ENCODE data around the gene SHOX. TPM values are rescaled to one million over a fixed set of nuclear protein-coding genes. Genes with fewer than 3 reads are reported as not detected.

The SHOX gene
- polyA plus RNA-seq, 1 of the 3 experiments (the other 2 are of a cell fraction) = not detected

- no peak overlapping the region for H3K9ac ChIP-seq
- H3K27me3 ChIP-seq (ENCODE audit: insufficient read depth) = no peaks in the 10 kb centered on the region
- POLR2A ChIA-PET = no interaction called here
- H3K4me3 ChIP-seq (ENCODE audit: low read depth in 2 of 2, low read length in 1 of 2) = no peak overlapping the region
- H2AFZ ChIP-seq (ENCODE audit: low read depth) = no peak overlapping the region
- no peak for TF ChIP-seq NRF1 (IDR thresholded peaks at IDR 0.05; ENCODE audit: low read depth, low read length)
- TF ChIP-seq NFIC (IDR thresholded peaks at IDR 0.05; ENCODE audit: borderline replicate concordance) = no peak
- no peak for TF ChIP-seq TAF1 (IDR thresholded peaks at IDR 0.05; ENCODE audit: borderline replicate concordance, low read depth, low read length)
- TF ChIP-seq REST (IDR thresholded peaks at IDR 0.05; ENCODE audit: low read depth, low read length) = no peak
- TF ChIP-seq IRF3 (IDR thresholded peaks at IDR 0.05; ENCODE audit: low read depth, low read length) = no peak
- no peak for TF ChIP-seq SIN3A (IDR thresholded peaks at IDR 0.05; ENCODE audit: borderline replicate concordance, low read depth, low read length)
- TF ChIP-seq JUND (IDR thresholded peaks at IDR 0.05) = no peak
- no peak for TF ChIP-seq MEF2A (IDR thresholded peaks at IDR 0.05; ENCODE audit: borderline replicate concordance, low read depth)
- TF ChIP-seq MAX (IDR thresholded peaks at IDR 0.05; ENCODE audit: low read depth) = no peak
- no peak for TF ChIP-seq RFX5 (IDR thresholded peaks at IDR 0.05; ENCODE audit: low read length)
- TF ChIP-seq EZH2phosphoT487 (IDR thresholded peaks at IDR 0.05; ENCODE audit: borderline replicate concordance, low read depth) = no peak
- no peak for TF ChIP-seq TCF12 (IDR thresholded peaks at IDR 0.05)
- TF ChIP-seq RCOR1 (IDR thresholded peaks at IDR 0.05; ENCODE audit: low read length) = no peak
- no peak for TF ChIP-seq FOSL2 (IDR thresholded peaks at IDR 0.05; ENCODE audit: borderline replicate concordance, low read depth)
- TF ChIP-seq ZBTB33 (IDR thresholded peaks at IDR 0.05; ENCODE audit: borderline replicate concordance, low read depth) = no peak
- no peak for TF ChIP-seq USF1 (IDR thresholded peaks at IDR 0.05; ENCODE audit: borderline replicate concordance, low read depth)
- no peaks in the 10 kb centered on the region for H3F3A ChIP-seq (replicated peaks; ENCODE audit: insufficient read depth)
- 6% methylated on average over 3 of the region's 3 CpGs for WGBS (ENCODE audit: low lambda C conversion rate)
- no peaks in the 10 kb centered on the region for H4K20me1 ChIP-seq (ENCODE audit: insufficient read depth)
- DNase-seq = no peak
- H3K79me2 ChIP-seq (ENCODE audit: insufficient read depth) = no peaks in the 10 kb centered on the region
- CTCF ChIA-PET = no interaction called here
- no peak overlapping the region for H3K4me2 ChIP-seq
- no peaks in the 10 kb centered on the region for H3K4me1 ChIP-seq (ENCODE audit: control insufficient read depth in 1 of 2, insufficient read depth in 2 of 2, low read depth in 1 of 2, low read length in 1 of 2)
- no peaks in the 10 kb centered on the region for H3K36me3 ChIP-seq (replicated peaks in 1 of 2; ENCODE audit: control insufficient read depth in 1 of 2, insufficient read depth in 2 of 2, low read length in 1 of 2)
- no peaks in the 10 kb centered on the region for H3K9me3 ChIP-seq
- no peaks in the 10 kb centered on the region for H3K9me2 ChIP-seq
- no peak overlapping the region for H3K27ac ChIP-seq (ENCODE audit: low read depth in 2 of 2, low read length in 1 of 2)
Measured at GRCh38 chrX:681989-682388, 51.4 kb downstream of the SHOX start.

Data from SK-N-SH (cell line).